OCI-LY1 (cell line): ENCODE results near the gene BFSP1.

Experiments
- H2AFZ ChIP-seq: fragments of 200-600 bp; sonication (generic), shearing (Covaris generic); 2 replicates; pipeline ENCODE4 v1.6.0; 2014; ENCODE audit warnings: antibody characterized with exemption, mild to moderate bottlenecking, low read length
- H3F3A ChIP-seq: fragments of 200-600 bp; sonication (generic), shearing (Covaris generic); 2 replicates; pipeline ENCODE4 v1.6.0; 2014; ENCODE audit warnings: mild to moderate bottlenecking, antibody characterized with exemption, low read length, moderate library complexity; ENCODE audit not compliant: insufficient read depth
- H3K27ac ChIP-seq: fragments of 200-600 bp; sonication (generic); 2 replicates; pipeline ENCODE4 v1.5.1; 2014; ENCODE audit warnings: low read length, mixed run types, mild to moderate bottlenecking, low read depth; ENCODE audit not compliant: poor library complexity, severe bottlenecking
- H3K27me3 ChIP-seq: fragments of 200-600 bp; sonication (generic); 2 replicates; pipeline ENCODE4 v1.6.0; 2014; ENCODE audit warnings: antibody characterized with exemption, mild to moderate bottlenecking, low read length, moderate library complexity; ENCODE audit not compliant: insufficient read depth
- H3K36me3 ChIP-seq: fragments of 200-600 bp; sonication (generic); 2 replicates; pipeline ENCODE4 v1.6.1; 2014; ENCODE audit warnings: mild to moderate bottlenecking, antibody characterized with exemption, low read length, moderate library complexity, mixed read lengths; ENCODE audit not compliant: insufficient read depth
- H3K4me1 ChIP-seq: fragments of 200-600 bp; sonication (generic); 2 replicates; pipeline ENCODE4 v1.5.1; 2014; ENCODE audit warnings: mild to moderate bottlenecking, low read length, moderate library complexity; ENCODE audit not compliant: insufficient read depth, severe bottlenecking
- H3K4me2 ChIP-seq: fragments of 200-600 bp; sonication (generic), shearing (Covaris generic); 2 replicates; pipeline ENCODE4 v1.6.1; 2014; ENCODE audit warnings: low read length
- H3K4me3 ChIP-seq: fragments of 200-600 bp; sonication (generic); 2 replicates; pipeline ENCODE4 v1.5.1; 2014; ENCODE audit warnings: low read length, low read depth, mild to moderate bottlenecking, mixed read lengths; ENCODE audit not compliant: poor library complexity, severe bottlenecking
- H3K79me2 ChIP-seq: fragments of 200-600 bp; shearing (Covaris generic); 2 replicates; pipeline ENCODE4 v1.6.1; 2016; ENCODE audit warnings: mixed run types, low read length, mixed read lengths; ENCODE audit not compliant: insufficient read depth
- H3K9ac ChIP-seq: fragments of 200-600 bp; sonication (generic), shearing (Covaris generic); 2 replicates; pipeline ENCODE4 v1.6.1; 2014; ENCODE audit warnings: mild to moderate bottlenecking, low read length, mixed read lengths
- H3K9me2 ChIP-seq: fragments of 200-600 bp; sonication (generic), shearing (Covaris generic); 2 replicates; pipeline ENCODE4 v1.6.1; 2014; ENCODE audit warnings: low read depth, mild to moderate bottlenecking, low read length, mixed read lengths
- H3K9me3 ChIP-seq: fragments of 200-600 bp; shearing (Covaris generic); 2 replicates; pipeline ENCODE4 v1.6.1; 2014; ENCODE audit warnings: low read length, mixed read lengths
- H4K20me1 ChIP-seq: fragments of 200-600 bp; sonication (generic), shearing (Covaris generic); 2 replicates; pipeline ENCODE4 v1.6.0; 2016; ENCODE audit warnings: mild to moderate bottlenecking, low read length; ENCODE audit not compliant: insufficient read depth
- EZH2 ChIP-seq: fragments of 200-600 bp; sonication (generic), shearing (Covaris generic); IDR thresholded peaks from 2 replicates; pipeline ENCODE4 v1.8.0; 2017; ENCODE audit warnings: borderline replicate concordance, mixed run types, mild to moderate bottlenecking, antibody characterized with exemption, low read length, moderate library complexity, mixed read lengths
- TF ChIP-seq, protein P1 (sequence below): fragments of 200-600 bp; sonication (generic), shearing (Covaris generic); IDR thresholded peaks from 2 replicates; pipeline ENCODE4 v1.5.1; 2017; ENCODE audit warnings: mild to moderate bottlenecking, antibody characterized with exemption, low read length, moderate library complexity, mixed read lengths

Gene BFSP1

DNA sequence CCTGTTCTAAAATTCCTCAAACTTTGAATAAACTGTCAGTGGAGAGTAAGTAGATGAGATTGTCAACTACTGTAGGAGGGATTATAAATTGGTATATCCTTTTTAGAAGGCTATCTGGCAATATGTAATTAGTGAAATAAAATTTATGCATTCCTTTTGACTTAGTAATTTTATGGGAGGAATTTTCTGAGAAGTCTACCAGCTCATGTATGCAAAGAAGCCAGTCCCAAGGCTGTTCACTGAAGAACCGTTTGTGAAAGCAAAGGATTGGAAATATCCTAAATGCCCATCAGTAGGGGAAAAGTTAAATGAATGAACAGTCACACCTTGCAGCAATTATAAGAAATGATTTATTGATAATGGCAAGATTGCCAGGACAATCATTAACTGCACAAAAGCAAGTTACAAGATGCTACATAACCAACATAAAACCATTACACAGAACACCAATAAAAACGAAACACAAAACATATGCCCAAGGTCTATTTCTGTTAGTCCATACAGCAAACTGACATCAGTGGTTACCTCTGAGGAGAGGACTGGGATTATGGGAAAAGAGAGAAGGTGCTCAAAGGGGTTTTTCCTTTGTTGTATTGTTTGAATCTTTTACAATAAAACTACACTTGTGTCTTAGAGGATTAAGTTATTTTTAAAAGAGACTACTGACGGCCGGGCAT lies 34.1 kb upstream of the BFSP1 start:
- Histone ChIP-seq H3K27ac (no peak overlapping the region), H3K4me3 (no peak overlapping the region), H3K4me2 (no peak overlapping the region), H3K36me3 (no peaks in the 10 kb centered on the region), H3K27me3 (no peaks in the 10 kb centered on the region), H3K9ac (no peak overlapping the region), H3K79me2 (no peaks in the 10 kb centered on the region), H4K20me1 (no peaks in the 10 kb centered on the region), H3F3A (no peaks in the 10 kb centered on the region; the same call in 1 of the 2 replicates), H2AFZ (no peak overlapping the region), H3K9me3 (no peaks in the 10 kb centered on the region), H3K4me1 (peaks cover 7% of the 10 kb centered on the region), H3K9me2 (no peaks in the 10 kb centered on the region)
- TF ChIP-seq, protein P1, sequence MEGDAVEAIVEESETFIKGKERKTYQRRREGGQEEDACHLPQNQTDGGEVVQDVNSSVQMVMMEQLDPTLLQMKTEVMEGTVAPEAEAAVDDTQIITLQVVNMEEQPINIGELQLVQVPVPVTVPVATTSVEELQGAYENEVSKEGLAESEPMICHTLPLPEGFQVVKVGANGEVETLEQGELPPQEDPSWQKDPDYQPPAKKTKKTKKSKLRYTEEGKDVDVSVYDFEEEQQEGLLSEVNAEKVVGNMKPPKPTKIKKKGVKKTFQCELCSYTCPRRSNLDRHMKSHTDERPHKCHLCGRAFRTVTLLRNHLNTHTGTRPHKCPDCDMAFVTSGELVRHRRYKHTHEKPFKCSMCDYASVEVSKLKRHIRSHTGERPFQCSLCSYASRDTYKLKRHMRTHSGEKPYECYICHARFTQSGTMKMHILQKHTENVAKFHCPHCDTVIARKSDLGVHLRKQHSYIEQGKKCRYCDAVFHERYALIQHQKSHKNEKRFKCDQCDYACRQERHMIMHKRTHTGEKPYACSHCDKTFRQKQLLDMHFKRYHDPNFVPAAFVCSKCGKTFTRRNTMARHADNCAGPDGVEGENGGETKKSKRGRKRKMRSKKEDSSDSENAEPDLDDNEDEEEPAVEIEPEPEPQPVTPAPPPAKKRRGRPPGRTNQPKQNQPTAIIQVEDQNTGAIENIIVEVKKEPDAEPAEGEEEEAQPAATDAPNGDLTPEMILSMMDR, result no peak
- no peak for TF ChIP-seq EZH2

DNA sequence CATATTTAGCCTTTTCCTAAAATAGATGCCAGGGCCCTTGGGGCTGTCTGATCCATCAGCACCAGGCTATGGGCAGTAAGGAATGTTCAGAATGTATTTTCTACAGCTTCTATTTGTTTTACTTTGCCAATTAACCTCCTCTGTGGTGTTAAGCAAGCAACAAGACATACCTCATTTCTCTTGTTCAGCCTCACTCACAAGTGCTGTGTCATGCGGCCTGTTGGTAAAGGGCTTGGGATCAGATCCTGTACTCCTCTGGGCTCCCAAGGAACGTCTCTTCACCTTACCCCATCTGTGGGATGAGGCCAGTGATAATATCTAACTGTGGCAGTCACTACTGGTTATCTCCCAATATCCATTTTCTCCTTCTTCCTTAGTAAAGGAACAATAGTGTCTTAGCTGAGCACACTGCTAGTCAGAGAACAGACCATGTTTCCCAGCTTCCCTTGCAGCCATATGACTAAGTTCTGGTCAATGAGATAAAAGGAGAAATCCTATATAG lies 31.7 kb upstream of the BFSP1 start:
- no peak overlapping the region for H3K4me3 ChIP-seq
- no peaks in the 10 kb centered on the region for H3K4me1 ChIP-seq
- no peaks in the 10 kb centered on the region for H3F3A ChIP-seq
- H3K27me3 ChIP-seq, result no peaks in the 10 kb centered on the region
- H3K9me2 ChIP-seq, result no peaks in the 10 kb centered on the region
- no peak overlapping the region for H2AFZ ChIP-seq
- H3K4me2 ChIP-seq, result no peak overlapping the region
- H3K9me3 ChIP-seq, result no peaks in the 10 kb centered on the region
- no peak overlapping the region for H3K9ac ChIP-seq
- H4K20me1 ChIP-seq, result no peaks in the 10 kb centered on the region
- TF ChIP-seq EZH2, result no peak
- TF ChIP-seq, protein P1, result no peak
- no peaks in the 10 kb centered on the region for H3K79me2 ChIP-seq
- no peak overlapping the region for H3K27ac ChIP-seq
- H3K36me3 ChIP-seq, result no peaks in the 10 kb centered on the region

DNA sequence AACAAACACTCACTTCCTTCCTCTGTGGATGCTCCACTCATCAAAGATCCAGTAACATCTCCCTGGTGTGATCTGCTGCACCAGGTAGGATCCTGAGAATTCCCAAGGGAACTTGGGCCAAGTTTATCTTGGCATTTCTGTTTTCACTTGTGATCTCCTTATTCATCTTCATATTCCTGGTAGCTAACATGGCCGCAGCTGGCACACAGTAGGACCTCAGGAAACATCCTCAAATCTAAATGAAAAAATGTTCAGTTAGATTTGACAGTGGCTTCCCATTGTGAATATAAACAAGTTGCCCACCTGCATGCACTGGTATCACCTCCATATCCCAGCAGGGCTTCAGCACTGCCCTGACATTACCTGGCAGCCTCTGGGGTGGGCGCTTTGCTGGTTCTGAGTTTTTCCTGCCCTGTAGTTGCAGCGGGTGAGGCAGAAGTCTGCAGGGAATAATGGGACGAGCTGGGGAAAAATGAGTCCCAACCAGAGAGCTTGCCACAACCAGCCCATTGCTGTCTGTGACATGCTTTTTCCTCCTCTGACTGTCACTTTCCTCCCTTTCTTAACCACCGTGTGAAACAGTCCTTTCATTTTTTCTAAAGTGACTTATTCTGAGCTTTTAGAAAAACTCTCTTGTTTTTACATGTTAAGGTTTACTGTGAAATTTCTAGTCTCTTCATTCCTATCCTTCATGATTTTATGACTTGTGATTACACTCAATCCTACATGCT lies 29.3 kb upstream of the BFSP1 start:
- Histone ChIP-seq H3K79me2 (no peaks in the 10 kb centered on the region), H3K4me2 (no peak overlapping the region), H3K27me3 (no peaks in the 10 kb centered on the region), H3K9me2 (no peaks in the 10 kb centered on the region), H3K36me3 (no peaks in the 10 kb centered on the region), H3K4me3 (no peak overlapping the region), H3K4me1 (no peaks in the 10 kb centered on the region), H3F3A (no peaks in the 10 kb centered on the region), H2AFZ (no peak overlapping the region), H3K9ac (no peak overlapping the region), H3K27ac (no peak overlapping the region), H4K20me1 (no peaks in the 10 kb centered on the region), H3K9me3 (no peaks in the 10 kb centered on the region)
- no peak for TF ChIP-seq EZH2
- TF ChIP-seq, protein P1, result no peak
